ENCODE data around the gene CIAPIN1. TPM values are rescaled to one million over a fixed set of nuclear protein-coding genes. Genes with fewer than 3 reads are reported as not detected.

Gene CIAPIN1
- total and polyA plus RNA-seq, 5 donors, result 32.1 to 63.2 (median 52.1) TPM

- H3K27ac ChIP-seq (ENCODE audit: low read length), result no peak overlapping the region
- ATAC-seq, result peak; percentile 60 to 76
- H3K4me1 ChIP-seq (ENCODE audit: control insufficient read depth, insufficient read depth, low read length), result peaks cover 4% of the 10 kb centered on the region
- DNase-seq, result peak; percentile 64 to 74 (median 72)
- H3K9me3 ChIP-seq (ENCODE audit: control insufficient read depth, low read length), result no peaks in the 10 kb centered on the region
- H3K4me3 ChIP-seq (ENCODE audit: low read length), result no peak overlapping the region
- intact Hi-C loops (cut with DNase I), result loop anchor here in 1 of 4 donors (10.0 kb wide), 1 partner anchor 93 kb away; no protein-coding TSS in a partner anchor
- WGBS, result 35% methylated on average over 10 of the region's 10 CpGs
- H3K27me3 ChIP-seq (ENCODE audit: control insufficient read depth, insufficient read depth), result no peaks in the 10 kb centered on the region
Observed at GRCh38 chr16:57422026-57422944, 24.9 kb downstream of the CIAPIN1 start.

- Histone ChIP-seq H3K4me1 (ENCODE audit: control insufficient read depth, insufficient read depth, low read length) (no peaks in the 10 kb centered on the region), H3K4me3 (ENCODE audit: low read length) (no peak overlapping the region), H3K27me3 (ENCODE audit: control insufficient read depth, insufficient read depth) (no peaks in the 10 kb centered on the region), H3K27ac (ENCODE audit: low read length) (no peak overlapping the region), H3K9me3 (ENCODE audit: control insufficient read depth, low read length) (no peaks in the 10 kb centered on the region)
- WGBS, result 73% methylated on average over 6 of the region's 6 CpGs
- intact Hi-C loops (cut with DNase I), result loop anchor here (5.0 to 10.0 kb wide), 2 partner anchors 117 to 335 kb away; no protein-coding TSS in a partner anchor
- DNase-seq (no peak), ATAC-seq (no peak)
Observed at GRCh38 chr16:57419506-57419905, 27.7 kb downstream of the CIAPIN1 start.

GRCh38 chr16:57416084-57416483 lies 31.1 kb downstream of the CIAPIN1 start:
- Histone ChIP-seq H3K27ac (ENCODE audit: low read length) (no peak overlapping the region), H3K4me3 (ENCODE audit: low read length) (no peak overlapping the region), H3K4me1 (ENCODE audit: control insufficient read depth, insufficient read depth, low read length) (no peaks in the 10 kb centered on the region), H3K27me3 (ENCODE audit: control insufficient read depth, insufficient read depth) (no peaks in the 10 kb centered on the region), H3K9me3 (ENCODE audit: control insufficient read depth, low read length) (no peaks in the 10 kb centered on the region)
- 83% methylated on average over 16 of the region's 16 CpGs for WGBS
- ATAC-seq (peak; percentile 2 to 16), DNase-seq (peak in 1 of 3 donors; percentile 47)
- intact Hi-C loops (cut with DNase I), result loop anchor here (2.0 to 10.0 kb wide), 3 partner anchors 114 to 331 kb away; no protein-coding TSS in a partner anchor

GRCh38 chr16:57413733-57414132 lies 33.5 kb downstream of the CIAPIN1 start:
- intact Hi-C loops (cut with DNase I), result loop anchor here (10.0 kb wide), 1 partner anchor 329 kb away; no protein-coding TSS in a partner anchor
- WGBS, result 77% methylated on average over 7 of the region's 7 CpGs
- Histone ChIP-seq H3K4me1 (ENCODE audit: control insufficient read depth, insufficient read depth, low read length) (no peaks in the 10 kb centered on the region), H3K27me3 (ENCODE audit: control insufficient read depth, insufficient read depth) (no peaks in the 10 kb centered on the region), H3K4me3 (ENCODE audit: low read length) (no peak overlapping the region), H3K9me3 (ENCODE audit: control insufficient read depth, low read length) (no peaks in the 10 kb centered on the region), H3K27ac (ENCODE audit: low read length) (no peak overlapping the region)
- DNase-seq (no peak), ATAC-seq (no peak)

- H3K27me3 ChIP-seq (ENCODE audit: control insufficient read depth, insufficient read depth), result no peaks in the 10 kb centered on the region
- intact Hi-C loops (cut with DNase I), result loop anchor here (10.0 kb wide), 1 partner anchor 329 kb away; no protein-coding TSS in a partner anchor
Observed at GRCh38 chr16:57413301-57413730, 33.9 kb downstream of the CIAPIN1 start.

GRCh38 chr16:57412584-57412983 lies 34.6 kb downstream of the CIAPIN1 start:
- ATAC-seq, result no peak
- Histone ChIP-seq H3K4me3 (ENCODE audit: low read length) (no peak overlapping the region), H3K27ac (ENCODE audit: low read length) (no peak overlapping the region), H3K4me1 (ENCODE audit: control insufficient read depth, insufficient read depth, low read length) (no peaks in the 10 kb centered on the region), H3K9me3 (ENCODE audit: control insufficient read depth, low read length) (no peaks in the 10 kb centered on the region), H3K27me3 (ENCODE audit: control insufficient read depth, insufficient read depth) (no peaks in the 10 kb centered on the region)
- intact Hi-C loops (cut with DNase I), result loop anchor here (10.0 kb wide), 1 partner anchor 328 kb away; no protein-coding TSS in a partner anchor
- no peak for DNase-seq
- 92% methylated on average over 9 of the region's 9 CpGs for WGBS

More at GRCh38 chr16:57413301-57413730, 33.9 kb downstream of the CIAPIN1 start:
- H3K27ac ChIP-seq (ENCODE audit: low read length), result no peak overlapping the region
- no peaks in the 10 kb centered on the region for H3K4me1 ChIP-seq (ENCODE audit: control insufficient read depth, insufficient read depth, low read length)
- DNase-seq, result no peak
- no peaks in the 10 kb centered on the region for H3K9me3 ChIP-seq (ENCODE audit: control insufficient read depth, low read length)
- WGBS, result 86% methylated on average over 5 of the region's 5 CpGs
- no peak overlapping the region for H3K4me3 ChIP-seq (ENCODE audit: low read length)
- ATAC-seq, result no peak

- intact Hi-C loops (cut with DNase I), result loop anchor here (10.0 kb wide), 1 partner anchor 327 kb away; no protein-coding TSS in a partner anchor
- Histone ChIP-seq H3K9me3 (ENCODE audit: control insufficient read depth, low read length) (no peaks in the 10 kb centered on the region), H3K4me3 (ENCODE audit: low read length) (no peak overlapping the region), H3K4me1 (ENCODE audit: control insufficient read depth, insufficient read depth, low read length) (no peaks in the 10 kb centered on the region), H3K27ac (ENCODE audit: low read length) (no peak overlapping the region), H3K27me3 (ENCODE audit: control insufficient read depth, insufficient read depth) (no peaks in the 10 kb centered on the region)
- ATAC-seq, result no peak
- WGBS, result 66% methylated on average over 12 of the region's 12 CpGs
- DNase-seq, result no peak
Observed at GRCh38 chr16:57411362-57411976, 35.7 kb downstream of the CIAPIN1 start.

GRCh38 chr16:57409870-57410587 lies 37.2 kb downstream of the CIAPIN1 start:
- intact Hi-C loops (cut with DNase I), result loop anchor here (10.0 kb wide), 1 partner anchor 325 kb away; no protein-coding TSS in a partner anchor
- Histone ChIP-seq H3K27me3 (ENCODE audit: control insufficient read depth, insufficient read depth) (no peaks in the 10 kb centered on the region), H3K9me3 (ENCODE audit: control insufficient read depth, low read length) (no peaks in the 10 kb centered on the region), H3K4me1 (ENCODE audit: control insufficient read depth, insufficient read depth, low read length) (no peaks in the 10 kb centered on the region), H3K4me3 (ENCODE audit: low read length) (no peak overlapping the region), H3K27ac (ENCODE audit: low read length) (peak overlapping the region; percentile 59)
- ATAC-seq (peak in 1 of 2 donors; percentile 20), DNase-seq (peak in 1 of 3 donors; percentile 61)
- WGBS, result 58% methylated on average over 14 of the region's 14 CpGs

GRCh38 chr16:57409065-57409464 lies 38.1 kb downstream of the CIAPIN1 start:
- Histone ChIP-seq H3K4me3 (ENCODE audit: low read length) (no peak overlapping the region), H3K4me1 (ENCODE audit: control insufficient read depth, insufficient read depth, low read length) (no peaks in the 10 kb centered on the region), H3K27me3 (ENCODE audit: control insufficient read depth, insufficient read depth) (no peaks in the 10 kb centered on the region), H3K9me3 (ENCODE audit: control insufficient read depth, low read length) (no peaks in the 10 kb centered on the region), H3K27ac (ENCODE audit: low read length) (peak overlapping the region; percentile 59)
- WGBS, result 56% methylated on average over 5 of the region's 5 CpGs
- intact Hi-C loops (cut with DNase I), result no loop called here
- DNase-seq (no peak), ATAC-seq (peak; percentile 48)

GRCh38 chr16:57407521-57408353 lies 39.4 kb downstream of the CIAPIN1 start:
- WGBS, result 94% methylated on average over 5 of the region's 5 CpGs
- Histone ChIP-seq H3K9me3 (ENCODE audit: control insufficient read depth, low read length) (no peaks in the 10 kb centered on the region), H3K4me1 (ENCODE audit: control insufficient read depth, insufficient read depth, low read length) (no peaks in the 10 kb centered on the region), H3K27ac (ENCODE audit: low read length) (no peak overlapping the region), H3K4me3 (ENCODE audit: low read length) (no peak overlapping the region), H3K27me3 (ENCODE audit: control insufficient read depth, insufficient read depth) (no peaks in the 10 kb centered on the region)
- ATAC-seq (no peak), DNase-seq (no peak)
- intact Hi-C loops (cut with DNase I), result no loop called here
